Measurements from ENCODE around the gene PILRB.

Gene PILRB

DNA sequence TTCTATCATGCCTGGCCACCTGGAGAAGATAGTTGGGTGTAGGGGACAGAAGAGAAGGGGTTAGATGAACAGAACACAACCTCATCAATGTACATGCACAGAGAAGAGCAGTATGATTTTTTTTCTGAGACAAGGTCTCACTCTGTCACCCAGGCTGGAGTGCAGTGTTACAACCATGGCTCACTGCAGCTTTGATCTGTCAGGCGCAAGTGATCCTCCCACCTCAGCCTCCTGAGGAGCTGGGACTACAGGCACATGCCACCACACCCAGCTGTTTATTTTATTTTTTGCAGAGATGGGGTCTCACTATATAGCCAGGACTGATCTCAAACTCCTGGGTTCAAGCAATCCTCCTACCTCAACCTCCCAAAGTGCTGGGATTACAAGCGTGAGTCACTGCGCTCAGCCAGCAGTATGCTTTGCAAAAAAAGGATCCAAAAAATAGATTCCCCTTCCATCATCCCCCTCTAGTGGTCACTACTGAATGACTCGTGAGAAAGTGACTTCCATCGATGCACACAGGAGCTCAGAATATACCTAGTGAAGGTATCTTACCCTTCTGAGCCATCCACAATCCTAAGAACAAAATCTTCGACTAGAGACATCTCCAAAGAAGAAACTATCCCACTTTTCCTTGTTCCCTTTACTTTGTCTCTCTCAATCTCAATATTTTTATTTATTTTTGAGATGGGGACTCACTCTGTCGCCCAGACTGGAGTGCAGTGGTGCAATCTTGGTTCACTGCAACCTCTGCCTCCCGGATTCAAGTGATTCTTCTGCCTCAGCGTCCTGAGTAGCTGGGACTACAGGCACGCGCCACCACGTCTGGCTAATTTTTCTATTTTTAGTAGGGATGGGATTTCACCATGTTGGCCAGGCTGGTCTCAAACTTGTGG, 49.6 kb downstream of the PILRB start:
- DNase-seq (ENCODE audit: low read depth), result peak; percentile 83

DNA sequence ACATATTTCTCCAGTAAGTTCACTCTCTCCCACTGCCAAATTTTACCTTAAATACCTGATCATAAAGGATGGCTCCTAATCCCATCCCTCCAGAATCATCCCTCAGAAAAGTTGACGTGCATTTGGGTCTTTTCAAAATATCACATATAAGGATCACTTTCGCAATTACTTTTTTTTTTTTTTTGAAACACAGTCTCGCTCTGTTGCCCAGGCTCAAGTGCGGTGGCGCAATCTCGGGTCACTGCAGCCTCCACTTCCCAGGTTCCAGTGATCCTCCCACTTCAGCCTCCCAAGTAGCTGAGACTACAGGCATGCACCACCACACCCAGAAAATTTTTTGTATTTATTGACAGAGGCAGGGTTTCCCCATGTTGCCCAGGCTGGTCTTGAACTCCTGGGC, 53.2 kb downstream of the PILRB start:
- DNase-seq (ENCODE audit: low read depth), result no peak

DNA sequence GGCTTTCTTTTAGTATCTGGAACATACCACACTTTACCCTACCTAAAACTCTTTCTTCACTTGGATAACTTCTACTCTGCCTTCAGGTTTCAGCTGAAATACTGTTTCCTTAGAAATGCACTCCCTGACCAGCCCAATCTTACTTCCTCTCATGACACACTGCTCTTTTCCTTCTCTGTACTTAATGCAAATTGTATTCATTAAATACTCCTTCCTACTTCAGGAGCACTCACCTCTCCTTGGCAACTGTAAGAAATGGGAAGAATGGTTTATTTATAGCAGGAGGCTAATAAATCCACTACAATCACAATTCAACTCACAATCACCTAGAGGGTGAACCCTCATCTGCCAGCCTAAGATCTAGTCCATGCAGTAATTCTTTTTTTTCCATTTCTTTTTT, 55.4 kb downstream of the PILRB start:
- no peak for DNase-seq (ENCODE audit: low read depth)

DNA sequence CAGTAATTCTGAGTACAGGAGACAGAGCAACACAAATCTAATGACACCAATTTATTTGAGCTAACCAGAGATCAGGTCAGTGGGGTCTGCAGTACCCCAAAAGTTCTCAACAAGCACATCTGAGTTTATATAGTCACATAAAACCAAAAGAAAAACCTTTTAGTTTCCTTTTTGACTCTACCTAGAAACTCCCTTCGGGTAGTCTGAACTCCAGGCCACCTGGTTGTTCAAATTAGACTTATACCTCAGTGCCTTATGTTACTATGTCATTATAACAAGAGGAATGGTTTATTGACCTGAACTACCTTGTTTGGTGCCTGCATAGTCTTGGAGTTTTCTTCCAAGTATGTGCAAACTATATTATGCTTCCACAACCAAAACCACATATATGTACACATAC, 56.0 kb downstream of the PILRB start:
- no peak for DNase-seq (ENCODE audit: low read depth)

DNA sequence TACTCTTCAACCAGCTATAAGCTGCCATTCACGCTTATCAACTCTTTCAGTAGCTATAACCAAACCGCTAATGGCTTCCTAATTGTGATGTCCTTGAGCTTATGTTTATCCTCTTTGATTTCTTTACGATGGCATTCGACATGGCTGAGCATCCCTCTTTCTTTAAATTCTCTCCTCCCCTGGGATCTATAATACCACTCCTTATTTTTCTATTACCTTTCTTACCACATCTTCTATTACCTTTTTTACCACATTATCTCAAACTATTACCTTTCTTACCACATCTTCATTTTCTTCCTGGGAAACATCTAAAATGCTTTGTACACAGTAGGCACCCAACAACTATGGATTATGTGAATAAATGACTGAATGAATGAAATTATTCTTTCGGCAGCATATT, 57.5 kb downstream of the PILRB start:
- DNase-seq (ENCODE audit: low read depth), result no peak

All from ELR (cell line).